Heart left ventricle (tissue), 16 donors: ENCODE results near the gene KICS2. TPM values are rescaled to one million over a fixed set of nuclear protein-coding genes. Genes with fewer than 3 reads are reported as not detected.
A peak's percentile ranks its signal among the peaks of the same experiment; 100 is the strongest.
"Not testable (repeated sequence)": the region's sequence is repeated elsewhere in the genome, so short reads cannot be mapped to it uniquely, and the experiment has no call there.

Experiments used
- ATAC-seq, 4 donors: fragments of 200-7000 bp; cut with Tn5 transposase; one replicate each; pipeline ENCODE4 v1.9.1; 2020 to 2022; ENCODE audit warnings: moderate library complexity in 4 of 4, mild to moderate bottlenecking in 3 of 4, moderate number of reproducible peaks in 1 of 4
- DNase-seq, 5 donors: peaks; one replicate each; pipeline ENCODE4 v3.0.0-alpha.2; 2020
- H3K27ac ChIP-seq, 12 donors: fragments of 200-600 bp; sonication (generic) in 4 of 12; one replicate each; pipeline versions ENCODE4 v1.5.0 to v1.8.0; 2016 to 2022; ENCODE audit warnings: mild to moderate bottlenecking in 2 of 12
- H3K27me3 ChIP-seq, 9 donors: fragments of 200-600 bp; sonication (generic) in 2 of 9; one replicate each; pipeline versions ENCODE4 v1.5.1 to v1.8.0; 2016 to 2022; ENCODE audit warnings: mild to moderate bottlenecking in 3 of 9
- H3K36me3 ChIP-seq, 9 donors: fragments of 200-600 bp; sonication (generic) in 2 of 9; one replicate each; pipeline versions ENCODE4 v1.5.0 to v1.8.0; 2018 to 2022; ENCODE audit warnings: mild to moderate bottlenecking in 2 of 9
- H3K4me1 ChIP-seq, 12 donors: fragments of 200-600 bp; sonication (generic) in 4 of 12; one replicate each; pipeline versions ENCODE4 v1.5.0 to v1.8.0; 2016 to 2022; ENCODE audit warnings: mild to moderate bottlenecking in 3 of 12
- H3K4me3 ChIP-seq, 12 donors: fragments of 200-600 bp; sonication (generic) in 4 of 12; one replicate each; pipeline versions ENCODE4 v1.5.0 to v1.8.0; 2017 to 2022; ENCODE audit warnings: mild to moderate bottlenecking in 9 of 12, moderate library complexity in 4 of 12
- H3K9me3 ChIP-seq, 12 donors: fragments of 200-600 bp; sonication (generic) in 4 of 12; one replicate each; pipeline versions ENCODE4 v1.5.0 to v1.8.0; 2016 to 2022; ENCODE audit warnings: mild to moderate bottlenecking in 1 of 12
- CTCF ChIP-seq, 12 donors: fragments of 200-600 bp; sonication (generic) in 4 of 12; IDR thresholded peaks; one replicate each; pipeline versions ENCODE4 v1.5.0 to v1.8.0; 2018 to 2022; ENCODE audit warnings: antibody characterized with exemption in 12 of 12, mild to moderate bottlenecking in 5 of 12
- POLR2A ChIP-seq, 2 donors: fragments of 450-650 bp; IDR thresholded peaks; one replicate each; pipeline ENCODE4 v1.6.1; 2017; ENCODE audit warnings: antibody characterized with exemption in 2 of 2, mild to moderate bottlenecking in 2 of 2, moderate library complexity in 2 of 2
- WGBS, 4 donors: extraction: QIAGEN DNeasy Blood & Tissue Kit in 2 of 4; methylation state at CpG; one replicate each; pipeline versions ENCODE4 v1.1.5 to v1.1.7; 2013 to 2018; 5-methylcytosine and 5-hydroxymethylcytosine counted together
- intact Hi-C, 10 donors: fragments of 100-400 bp; cut with DNase I; formaldehyde crosslinking; loops; one replicate each; pipeline versions ENCODE4 v1.11.1 to v1.14.2; 2022
- polyA plus RNA-seq, 2 donors: library from polyadenylated mRNA; stranded (reverse); fragments of 200-250 nt; gene quantifications; one replicate each; pipeline ENCODE4 v1.2.3, GENCODE V29; 2013
- total RNA-seq, 9 donors: library from RNA; depleted of rRNA in 2 of 9; stranded (reverse); fragments of >200 nt in 2 of 9; fragmentation: NEBNext Ultra II Directional in 3 of 9; extraction: Animal tissue kit (Norgen Biotek cat#: 25700) in 3 of 9; gene quantifications; one replicate each; pipeline versions ENCODE4 v1.1.0 to v1.2.4, GENCODE V29; 2016 to 2023
- donor health status: ischemic (EF 13 %, LVEDD 7.1; RV severe dilation, severe dysfunction).
- donor health status: healthy with polysubstance abuse.
- donor health status: DM: no; HTN: yes; CAD: no.
- donor health status: DM: no; HTN: no; CAD: no.
- donor health status: ischemic (EF 25% LVEDD 6.9; RV normal size, moderate dysfunction).
- donor health status: ischemic (EF 25% LVEDD 5.7; RV mildly dilated, moderate dysfunction).
- donor health status: healthy.
- donor health status: DM: yes; HTN: yes; CAD: no.
- donor health status: ischemic (EF 35%, LVEDD 5.7; RV mildly dilated, moderate dysfunction).
- donor health status: nonischemic (EF 11% LVEDD 7.7; RV severe dilation, severe dysfunction).
- donor health status: DM: yes; HTN: yes; CAD: no.
- donor health status: PGD.
- donor health status: ischemic (EF 29% LVEDD 5.4; RV normal size, mild dysfunction).
- donor health status: nonischemic (EF 23%, LVEDD 6.1; RV moderate dilation, normal function).

KICS2 gene
- total and polyA plus RNA-seq, 11 donors: 1.8 to 6.7 (median 5.0) TPM

DNA sequence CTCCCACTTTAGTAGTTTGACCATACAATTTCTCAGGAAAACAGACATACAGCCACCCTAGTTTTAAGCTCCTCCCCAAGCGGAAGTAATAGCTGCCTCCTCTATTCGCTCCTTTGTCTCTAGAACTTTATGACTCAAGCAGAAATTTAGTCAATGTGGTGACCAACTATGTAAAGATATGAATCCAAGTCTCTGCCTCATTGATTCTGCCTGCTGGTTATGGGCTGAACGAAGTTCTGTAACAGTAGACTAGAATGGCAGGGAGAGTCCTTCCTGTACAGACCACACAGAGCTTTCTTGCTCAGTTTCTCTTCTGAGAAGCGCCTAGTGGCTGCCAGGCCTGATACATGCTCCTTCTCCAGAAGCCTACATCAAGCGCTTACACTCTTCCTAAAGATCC, 19.1 kb downstream of the KICS2 start:
- WGBS, 4 donors: 95 to 98% (median 95%) methylated on average over 5 of the region's 5 CpGs
- TF ChIP-seq CTCF (IDR thresholded peaks at IDR 0.05): no peak
- TF ChIP-seq POLR2A (IDR thresholded peaks at IDR 0.05): no peak

DNA sequence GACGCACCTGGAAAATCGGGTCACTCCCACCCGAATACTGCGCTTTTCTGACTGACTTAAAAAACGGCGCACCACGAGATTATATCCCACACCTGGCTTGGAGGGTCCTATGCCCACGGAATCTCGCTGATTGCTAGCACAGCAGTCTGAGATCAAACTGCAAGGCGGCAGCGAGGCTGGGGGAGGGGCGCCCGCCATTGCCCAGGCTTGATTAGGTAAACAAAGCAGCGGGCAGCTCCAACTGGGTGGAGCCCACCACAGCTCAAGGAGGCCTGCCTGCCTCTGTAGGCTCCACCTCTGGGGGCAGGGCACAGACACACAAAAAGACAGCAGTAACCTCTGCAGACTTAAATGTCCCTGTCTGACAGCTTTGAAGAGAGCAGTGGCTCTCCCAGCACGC, 26.3 kb downstream of the KICS2 start:
- H3K4me1 ChIP-seq, H3K27me3 ChIP-seq, intact Hi-C loops, H3K4me3 ChIP-seq, DNase-seq, H3K9me3 ChIP-seq, H3K27ac ChIP-seq, ATAC-seq: not testable (repeated sequence)
- 82 to 91% methylated on average over 9 to 13 of the region's 15 CpGs; no CpG with 5 or more reads in 2 of the 4 donors for WGBS, 4 donors
- peaks cover 0 to 11% (median 5%) of the 10 kb centered on the region in 9 donors for H3K36me3 ChIP-seq

More for the DNA sequence above, 19.1 kb downstream of the KICS2 start:
- no peaks in the 10 kb centered on the region for H3K9me3 ChIP-seq
- DNase-seq (no peak), ATAC-seq (no peak)
- no peak overlapping the region for H3K27ac ChIP-seq
- H3K27me3 ChIP-seq: no peaks in the 10 kb centered on the region
- intact Hi-C loops: no loop called here
- no peaks in the 10 kb centered on the region for H3K4me1 ChIP-seq
- H3K36me3 ChIP-seq: peaks cover 0 to 10% (median 3%) of the 10 kb centered on the region in 9 donors
- H3K4me3 ChIP-seq: no peak overlapping the region

GRCh38 chr12:64194333-64195149, 27.6 kb downstream of the KICS2 start:
- intact Hi-C loops: no loop called here

DNA sequence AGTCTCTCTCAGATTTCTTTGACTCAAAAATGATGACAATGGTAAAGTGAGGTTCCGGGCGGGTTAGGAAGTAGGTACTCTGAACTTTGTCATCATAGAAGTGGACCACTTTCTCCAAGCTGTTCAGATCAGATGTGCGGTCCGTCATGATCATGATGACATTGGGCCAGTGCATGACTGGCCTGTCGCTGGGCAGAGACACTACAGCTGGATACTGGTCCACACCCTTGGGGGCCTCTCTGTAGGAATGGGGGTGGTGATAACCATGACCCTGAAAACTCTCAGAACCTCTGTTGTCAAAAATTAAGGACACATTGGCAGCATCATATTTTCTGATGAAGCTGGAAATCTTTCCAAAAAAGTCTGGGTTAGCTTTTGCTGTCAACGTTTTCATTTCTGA, 28.2 kb downstream of the KICS2 start:
- H3K9me3 ChIP-seq: no peaks in the 10 kb centered on the region
- WGBS, 4 donors: 86 to 90% (median 87%) methylated on average over 6 of the region's 6 CpGs
- TF ChIP-seq POLR2A (IDR thresholded peaks at IDR 0.05): no peak
- no peak for TF ChIP-seq CTCF (IDR thresholded peaks at IDR 0.05)
- no peak overlapping the region for H3K4me3 ChIP-seq
- peaks cover 0 to 2% (median 0%) of the 10 kb centered on the region in 12 donors for H3K4me1 ChIP-seq
- DNase-seq (no peak), ATAC-seq (peak in 2 of 4 donors; percentile 24 to 55)
- H3K27ac ChIP-seq: no peak overlapping the region
- peaks cover 0 to 11% (median 5%) of the 10 kb centered on the region in 9 donors for H3K36me3 ChIP-seq
- intact Hi-C loops: no loop called here
- no peaks in the 10 kb centered on the region for H3K27me3 ChIP-seq

More at GRCh38 chr12:64194333-64195149, 27.6 kb downstream of the KICS2 start:
- Histone ChIP-seq H3K4me1 (peaks cover 0 to 2% (median 0%) of the 10 kb centered on the region in 12 donors), H3K36me3 (peaks cover 0 to 11% (median 5%) of the 10 kb centered on the region in 9 donors), H3K27me3 (no peaks in the 10 kb centered on the region), H3K27ac (no peak overlapping the region), H3K4me3 (no peak overlapping the region), H3K9me3 (no peaks in the 10 kb centered on the region)
- ATAC-seq (peak in 3 of 4 donors; percentile 72 to 84 (median 72)), DNase-seq (peak in 1 of 5 donors; percentile 27)
- TF ChIP-seq CTCF (IDR thresholded peaks at IDR 0.05) (no peak), POLR2A (IDR thresholded peaks at IDR 0.05) (no peak)
- WGBS, 4 donors: 78 to 88% (median 80%) methylated on average over 7 of the region's 7 CpGs
